ENCODE results near the gene C2CD3. TPM values are rescaled to one million over a fixed set of nuclear protein-coding genes. Genes with fewer than 3 reads are reported as not detected.

The C2CD3 gene
- total RNA-seq, 1 experiment from 2014 or later: 22.0 TPM

DNA sequence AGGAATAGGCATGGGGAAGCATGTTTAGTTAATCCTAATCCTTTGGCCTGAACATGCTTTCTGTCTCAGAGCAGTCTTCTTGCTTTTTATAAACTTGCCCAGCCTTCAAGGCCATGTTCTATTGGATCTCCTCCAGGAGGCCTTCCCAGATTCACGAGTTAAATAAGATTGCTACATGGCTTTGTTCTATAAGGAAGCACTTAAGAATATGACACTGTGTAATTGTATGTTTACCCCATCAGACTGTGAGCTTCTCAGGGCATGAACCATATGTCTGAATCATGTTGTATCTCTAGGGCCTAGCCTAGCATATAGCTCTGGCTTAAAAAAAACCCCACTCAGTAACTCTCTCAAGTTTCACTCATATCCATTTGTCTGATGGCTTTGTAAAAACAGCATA lies 135.5 kb downstream of the C2CD3 start:
- no CpG with 5 or more reads among the region's 1 CpG for WGBS (ENCODE audit: extremely low coverage, insufficient read length, low lambda C conversion rate)
- peaks cover 0 to 16% (median 4%) of the 10 kb centered on the region in 3 experiments; a peak in 4 of 7 replicates for H3K36me3 Mint-ChIP-seq (ENCODE audit: insufficient read depth in 1 of 3, low read depth in 3 of 3)
- Histone ChIP-seq H3K27me3 (ENCODE audit: insufficient read depth, low read length) (no peaks in the 10 kb centered on the region; the same call in 1 of the 2 replicates), H2BK20ac (ENCODE audit: low read depth, low read length, poor library complexity, severe bottlenecking) (no peak overlapping the region), H3K56ac (ENCODE audit: insufficient read length, low read depth, low read length) (no peak overlapping the region), H3K14ac (ENCODE audit: insufficient read depth, low read length) (no peak overlapping the region), H2BK120ac (ENCODE audit: low read depth, low read length, poor library complexity, severe bottlenecking) (no peak overlapping the region), H4K91ac (ENCODE audit: insufficient read length, low read depth, low read length) (no peak overlapping the region), H2AK5ac (ENCODE audit: insufficient read length, low read length) (no peak overlapping the region), H3K4ac (ENCODE audit: low read depth, low read length) (no peak overlapping the region), H4K20me1 (ENCODE audit: control insufficient read depth, insufficient read depth, insufficient read length) (no peaks in the 10 kb centered on the region), H2BK15ac (ENCODE audit: low read depth, low read length) (no peak overlapping the region), H4K8ac (replicated peaks; ENCODE audit: insufficient read length, low read depth, low read length) (no peak overlapping the region), H3K9me3 (ENCODE audit: control insufficient read depth, low read depth, low read length) (no peaks in the 10 kb centered on the region), H3K79me2 (ENCODE audit: insufficient read depth, low read length) (no peaks in the 10 kb centered on the region), H3K23ac (ENCODE audit: insufficient read length, low read depth, low read length) (no peak overlapping the region), H2BK12ac (ENCODE audit: insufficient read length, low read depth, low read length) (no peak overlapping the region), H2BK5ac (ENCODE audit: insufficient read length, low read length) (no peak overlapping the region), H3K4me1 (ENCODE audit: insufficient read depth, low read length) (no peaks in the 10 kb centered on the region), H3K9ac (ENCODE audit: extremely low read depth, insufficient read length, low read length) (no peak overlapping the region), H3K79me1 (ENCODE audit: insufficient read depth, low read depth, low read length, poor library complexity, severe bottlenecking) (no peaks in the 10 kb centered on the region), H3K4me2 (ENCODE audit: insufficient read depth, insufficient read length, low read length) (no peak overlapping the region), H3K27ac (ENCODE audit: insufficient read length, low read depth, low read length) (no peak overlapping the region), H4K5ac (ENCODE audit: insufficient read length, low read depth, low read length) (no peak overlapping the region), H2AFZ (ENCODE audit: low read length) (no peak overlapping the region), H3T11ph (ENCODE audit: low read length) (no peak overlapping the region), H3K23me2 (ENCODE audit: insufficient read length, low read depth, low read length, poor library complexity, severe bottlenecking) (no peaks in the 10 kb centered on the region), H3K18ac (ENCODE audit: insufficient read length, low read depth, low read length) (no peak overlapping the region)
- no peak for TF ChIP-seq CTCF (conservative IDR thresholded peaks at IDR 0.05)
- H3K27me3 Mint-ChIP-seq (ENCODE audit: low read depth): no peaks in the 10 kb centered on the region
- H3K4me3 Mint-ChIP-seq: no peak overlapping the region
- no peaks in the 10 kb centered on the region for H3K9me3 Mint-ChIP-seq
- no peak overlapping the region for H3K27ac Mint-ChIP-seq
- H3K4me1 Mint-ChIP-seq: no peaks in the 10 kb centered on the region
- no peak for DNase-seq

All from H9 (cell line).